ENCODE results near the gene GALNT17.

GALNT17 gene

GRCh38 chr7:71270558-71270957 is 138.6 kb downstream of the GALNT17 start:
- H3K4me2 ChIP-seq (ENCODE audit: insufficient read depth, low read length): no peak overlapping the region
- H3K4me1 ChIP-seq (ENCODE audit: insufficient read depth, low read length): no peaks in the 10 kb centered on the region
- no peak overlapping the region for H3K4me3 ChIP-seq (ENCODE audit: low read depth in 1 of 2, low read length in 2 of 2)
- H3K27me3 ChIP-seq (ENCODE audit: insufficient read depth, low read length, poor library complexity): no peaks in the 10 kb centered on the region
- no peak overlapping the region for H3K9ac ChIP-seq (ENCODE audit: low read depth, low read length)
- H3K36me3 ChIP-seq (ENCODE audit: insufficient read depth, low read length): no peaks in the 10 kb centered on the region
- H2AFZ ChIP-seq (ENCODE audit: low read depth, low read length): no peak overlapping the region
- H4K20me1 ChIP-seq (ENCODE audit: insufficient read depth, low read length): no peaks in the 10 kb centered on the region
- no peaks in the 10 kb centered on the region for H3K9me3 ChIP-seq (ENCODE audit: insufficient read depth, low read length, severe bottlenecking)
- ATAC-seq (ENCODE audit: insufficient read depth, low read depth) (no peak), DNase-seq (no peak)
- no peak overlapping the region for H3K27ac ChIP-seq (ENCODE audit: low read length)
- H3K79me2 ChIP-seq (ENCODE audit: insufficient read depth, low read length): no peaks in the 10 kb centered on the region
- no peak for TF ChIP-seq CTCF (IDR thresholded peaks at IDR 0.05; ENCODE audit: borderline replicate concordance, extremely low read depth, low read length, poor library complexity, severe bottlenecking)
- TF ChIP-seq EZH2 (IDR thresholded peaks at IDR 0.05; ENCODE audit: borderline replicate concordance, low read depth, low read length, severe bottlenecking): no peak

GRCh38 chr7:71271203-71271602 is 139.3 kb downstream of the GALNT17 start:
- no peaks in the 10 kb centered on the region for H3K9me3 ChIP-seq (ENCODE audit: insufficient read depth, low read length, severe bottlenecking)
- H3K27ac ChIP-seq (ENCODE audit: low read length): no peak overlapping the region
- H2AFZ ChIP-seq (ENCODE audit: low read depth, low read length): no peak overlapping the region
- H3K36me3 ChIP-seq (ENCODE audit: insufficient read depth, low read length): no peaks in the 10 kb centered on the region
- H3K27me3 ChIP-seq (ENCODE audit: insufficient read depth, low read length, poor library complexity): no peaks in the 10 kb centered on the region
- DNase-seq (no peak), ATAC-seq (ENCODE audit: insufficient read depth, low read depth) (no peak)
- no peak overlapping the region for H3K9ac ChIP-seq (ENCODE audit: low read depth, low read length)
- H3K79me2 ChIP-seq (ENCODE audit: insufficient read depth, low read length): no peaks in the 10 kb centered on the region
- no peaks in the 10 kb centered on the region for H3K4me1 ChIP-seq (ENCODE audit: insufficient read depth, low read length)
- H3K4me3 ChIP-seq (ENCODE audit: low read depth in 1 of 2, low read length in 2 of 2): no peak overlapping the region
- H4K20me1 ChIP-seq (ENCODE audit: insufficient read depth, low read length): no peaks in the 10 kb centered on the region
- H3K4me2 ChIP-seq (ENCODE audit: insufficient read depth, low read length): no peak overlapping the region
- TF ChIP-seq CTCF (IDR thresholded peaks at IDR 0.05; ENCODE audit: borderline replicate concordance, extremely low read depth, low read length, poor library complexity, severe bottlenecking): no peak
- TF ChIP-seq EZH2 (IDR thresholded peaks at IDR 0.05; ENCODE audit: borderline replicate concordance, low read depth, low read length, severe bottlenecking): no peak

GRCh38 chr7:71272509-71273490 is 140.9 kb downstream of the GALNT17 start:
- Histone ChIP-seq H3K9ac (ENCODE audit: low read depth, low read length) (no peak overlapping the region), H3K27ac (ENCODE audit: low read length) (no peak overlapping the region), H2AFZ (ENCODE audit: low read depth, low read length) (no peak overlapping the region), H3K79me2 (ENCODE audit: insufficient read depth, low read length) (no peaks in the 10 kb centered on the region), H3K4me2 (ENCODE audit: insufficient read depth, low read length) (no peak overlapping the region), H3K36me3 (ENCODE audit: insufficient read depth, low read length) (no peaks in the 10 kb centered on the region), H3K4me1 (ENCODE audit: insufficient read depth, low read length) (no peaks in the 10 kb centered on the region), H3K4me3 (ENCODE audit: low read depth in 1 of 2, low read length in 2 of 2) (no peak overlapping the region), H3K9me3 (ENCODE audit: insufficient read depth, low read length, severe bottlenecking) (no peaks in the 10 kb centered on the region), H4K20me1 (ENCODE audit: insufficient read depth, low read length) (no peaks in the 10 kb centered on the region), H3K27me3 (ENCODE audit: insufficient read depth, low read length, poor library complexity) (no peaks in the 10 kb centered on the region)
- TF ChIP-seq CTCF (IDR thresholded peaks at IDR 0.05; ENCODE audit: borderline replicate concordance, extremely low read depth, low read length, poor library complexity, severe bottlenecking): no peak
- TF ChIP-seq EZH2 (IDR thresholded peaks at IDR 0.05; ENCODE audit: borderline replicate concordance, low read depth, low read length, severe bottlenecking): no peak
- DNase-seq (no peak), ATAC-seq (ENCODE audit: insufficient read depth, low read depth) (no peak)

Data from DND-41 (cell line).